ENCODE measurements around the gene FAT2.

GRCh38 chr5:151627650-151628049, 36.5 kb upstream of the FAT2 start:
- no peak for TF ChIP-seq EZH2 (IDR thresholded peaks at IDR 0.05; ENCODE audit: low read depth)
- no peak for TF ChIP-seq CTCF (conservative IDR thresholded peaks at IDR 0.05)

All from PC-9 (cell line).